ENCODE results near the gene MYO10.

Gene MYO10

DNA sequence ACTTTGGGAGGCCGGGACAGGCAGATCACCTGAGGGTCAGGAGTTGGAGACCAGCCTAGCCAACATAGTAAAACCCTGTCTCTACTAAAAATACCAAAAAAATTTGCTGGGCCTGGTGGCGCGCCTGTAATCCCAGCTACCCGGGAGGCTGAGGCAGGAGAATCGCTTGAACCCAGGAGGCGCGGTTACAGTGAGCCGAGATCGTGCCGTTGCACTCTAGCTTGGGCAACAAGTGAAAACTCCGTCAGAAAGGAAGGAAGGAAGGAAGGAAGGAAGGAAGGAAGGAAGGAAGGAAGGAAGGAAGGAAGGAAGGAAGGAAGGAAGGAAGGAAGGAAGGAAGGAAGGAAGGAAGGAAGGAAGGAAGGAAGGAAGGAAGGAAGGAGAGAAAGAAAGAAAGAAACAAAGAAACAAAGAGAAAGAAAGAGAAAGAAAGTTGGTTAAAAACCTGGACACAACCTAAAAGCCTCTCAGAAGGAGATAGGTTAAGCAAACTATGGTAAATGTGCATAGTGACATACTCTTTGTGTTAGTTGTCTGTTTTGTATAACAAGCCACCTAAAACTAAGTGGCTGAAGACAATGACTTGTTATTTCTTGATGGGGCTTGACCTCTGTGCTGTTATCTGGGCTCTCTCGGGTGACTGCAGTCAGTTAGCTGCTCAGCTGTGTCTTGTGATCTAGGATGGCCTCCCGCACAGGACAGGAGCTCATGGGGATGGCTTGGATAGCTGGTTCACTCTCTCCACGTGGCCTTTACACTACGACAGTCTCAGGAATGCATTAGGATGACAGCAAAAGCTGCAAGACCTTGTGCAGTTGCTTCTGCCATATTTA lies 8.0 kb upstream of the MYO10 start:
- DNase-seq (ENCODE audit: low spot score) = no peak

DNA sequence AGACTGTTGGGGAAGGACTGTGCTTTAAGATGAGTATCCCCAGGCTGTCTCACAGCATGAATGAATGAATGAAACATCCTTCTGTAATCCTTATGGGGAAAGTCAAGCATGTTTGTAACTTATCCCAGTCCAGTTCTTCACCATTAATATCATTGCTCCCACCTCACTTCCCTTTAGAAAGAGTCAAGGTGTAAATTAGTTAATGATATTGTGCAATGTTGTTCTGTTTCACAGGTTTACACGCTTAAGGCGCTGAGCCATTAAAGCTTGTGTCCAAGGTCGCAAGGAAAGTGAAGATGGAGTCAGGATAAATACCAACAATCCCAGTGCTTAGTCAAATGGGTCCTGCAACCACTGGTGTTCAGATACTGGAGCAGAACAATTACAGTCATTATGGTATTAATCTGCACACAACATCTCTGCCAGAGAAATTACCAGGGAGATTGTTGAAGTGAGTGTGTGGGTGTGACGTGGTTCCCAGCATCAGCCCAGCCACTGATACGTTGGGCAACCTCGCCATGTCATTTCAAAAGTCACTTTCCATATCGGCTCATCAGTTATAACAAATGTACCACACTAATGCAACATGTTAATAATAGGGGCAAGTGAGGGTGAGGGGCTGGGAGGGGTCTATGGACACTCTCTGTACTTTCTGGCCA lies 1.5 kb upstream of the MYO10 start:
- DNase-seq (ENCODE audit: low spot score) = no peak

DNA sequence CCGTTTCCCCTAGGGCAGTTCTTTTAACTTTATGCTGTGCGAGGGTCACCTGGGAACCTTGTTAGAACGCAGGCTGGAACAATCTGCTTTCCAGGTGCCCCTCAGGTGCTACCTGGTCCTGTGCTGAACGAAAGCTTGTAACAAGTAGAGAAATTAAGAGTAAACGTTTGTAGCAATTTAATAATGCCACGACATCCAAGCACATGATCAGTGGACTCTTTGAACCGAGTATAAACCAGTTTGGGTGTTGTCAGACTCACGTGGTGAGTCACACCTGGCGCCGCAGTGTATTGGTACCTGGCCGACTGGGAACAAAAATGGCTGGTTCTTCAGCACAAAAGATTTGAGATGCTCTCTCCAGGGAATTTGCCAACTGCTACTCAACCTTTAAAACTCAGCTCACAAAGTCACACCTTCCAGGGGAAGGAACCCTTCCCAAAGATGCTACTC lies 926 bp upstream of the MYO10 start:
- DNase-seq (ENCODE audit: low spot score) = no peak

DNA sequence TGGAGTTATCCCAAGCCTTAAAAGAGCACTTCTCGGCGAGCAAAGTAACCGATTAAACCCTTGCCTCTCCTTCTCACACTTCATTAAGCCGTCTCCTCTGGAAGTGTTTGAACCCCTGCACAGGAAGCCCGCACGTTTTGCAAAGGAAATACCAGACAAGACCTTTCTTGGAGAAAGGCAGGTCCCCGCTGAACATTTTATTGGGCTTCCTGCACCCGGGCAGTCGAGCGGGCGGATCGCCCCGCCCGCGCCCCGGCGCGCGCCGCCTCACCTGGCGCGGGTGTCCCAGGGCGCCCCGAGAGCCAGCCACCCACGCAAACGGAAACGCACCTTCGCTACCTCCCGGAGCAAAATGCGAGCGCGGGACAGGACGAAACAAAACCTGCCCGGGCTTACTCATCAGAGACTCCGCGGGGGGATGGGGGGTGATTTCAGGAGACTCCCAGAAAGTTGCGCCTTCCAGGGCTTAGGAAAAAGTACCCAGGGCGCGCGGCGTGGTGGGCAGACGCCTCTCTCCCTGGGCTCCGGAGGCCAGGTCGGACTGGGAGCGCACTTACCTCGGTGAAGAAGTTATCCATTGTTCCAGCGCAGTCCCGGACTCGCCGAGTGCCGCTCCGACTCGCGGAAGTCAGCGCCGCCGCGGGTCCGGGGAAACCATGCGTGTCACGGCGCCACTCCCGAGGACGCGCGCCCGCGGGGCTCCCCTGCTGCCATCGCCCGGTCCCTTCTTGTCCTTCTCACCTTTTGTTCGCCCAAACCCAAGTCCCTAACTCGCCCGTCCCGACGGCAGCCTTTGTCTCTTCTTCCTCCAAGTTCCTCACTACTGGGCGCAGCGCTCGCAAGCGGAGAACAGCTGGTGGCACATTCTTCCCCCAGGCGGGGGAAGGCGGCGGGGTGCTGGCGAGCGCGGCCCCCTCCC lies 598 bp downstream of the MYO10 start:
- DNase-seq (ENCODE audit: low spot score) = peak; percentile 36

DNA sequence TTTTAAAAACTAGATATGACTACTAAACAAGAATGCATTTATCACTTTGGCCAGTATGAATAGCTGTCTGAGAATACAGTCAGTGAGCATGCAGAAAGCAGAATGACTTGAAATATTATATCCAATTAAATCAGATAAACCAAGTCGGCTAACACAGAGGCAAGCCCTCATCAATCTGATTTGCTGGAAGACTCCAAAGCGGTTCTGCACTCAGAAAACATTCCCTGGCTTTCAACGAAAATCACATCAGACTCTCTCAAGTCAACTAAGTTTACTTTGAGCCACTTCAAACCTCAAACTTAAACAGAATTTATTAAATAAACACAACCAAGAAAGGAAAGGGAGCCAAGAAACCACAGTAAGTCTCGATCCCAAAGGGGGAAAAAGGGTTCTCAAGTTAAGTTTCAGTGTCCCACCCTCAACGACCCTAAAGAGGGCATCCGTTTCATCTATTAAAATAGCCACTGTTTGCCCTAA lies 1.4 kb downstream of the MYO10 start:
- DNase-seq (ENCODE audit: low spot score) = no peak

DNA sequence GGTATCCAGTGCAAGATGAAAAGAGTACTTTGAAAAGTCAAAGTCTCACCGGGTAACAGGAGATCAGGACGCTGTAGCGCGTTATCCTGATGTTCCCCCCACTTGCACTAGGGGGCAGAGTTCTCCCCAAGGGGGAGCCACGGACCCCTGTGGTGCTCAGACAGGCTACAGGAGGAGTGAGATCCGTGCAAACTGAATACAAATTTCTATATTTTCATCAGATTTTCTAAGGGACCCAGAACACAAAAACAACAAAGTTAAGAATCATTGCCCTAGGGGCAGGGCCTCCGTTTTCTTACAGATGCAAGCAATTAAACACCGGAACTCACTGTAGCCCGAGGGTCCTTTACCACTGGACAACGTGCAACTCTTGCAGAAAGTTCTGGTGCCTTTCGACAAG lies 2.0 kb downstream of the MYO10 start:
- peak; percentile 82 for DNase-seq (ENCODE audit: low spot score)

DNA sequence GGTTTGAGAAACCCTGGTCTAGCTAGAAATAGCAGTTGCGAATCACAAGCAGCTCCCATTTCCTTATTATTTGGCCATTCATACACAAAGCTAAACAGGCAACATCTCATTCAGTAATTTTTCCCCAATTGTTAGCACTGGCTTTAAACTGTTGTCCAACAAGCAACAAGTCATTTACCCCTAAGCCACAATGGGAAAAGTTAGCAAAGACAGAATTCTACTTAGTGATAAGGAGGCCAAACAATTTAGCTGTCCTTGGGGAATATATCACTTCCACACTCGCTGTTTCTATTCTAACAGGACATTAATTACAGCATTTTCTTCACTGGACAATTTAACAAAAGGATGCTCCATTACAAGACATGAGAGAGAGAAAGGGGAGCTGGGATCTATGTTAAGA lies 2.8 kb downstream of the MYO10 start:
- DNase-seq (ENCODE audit: low spot score) = no peak

DNA sequence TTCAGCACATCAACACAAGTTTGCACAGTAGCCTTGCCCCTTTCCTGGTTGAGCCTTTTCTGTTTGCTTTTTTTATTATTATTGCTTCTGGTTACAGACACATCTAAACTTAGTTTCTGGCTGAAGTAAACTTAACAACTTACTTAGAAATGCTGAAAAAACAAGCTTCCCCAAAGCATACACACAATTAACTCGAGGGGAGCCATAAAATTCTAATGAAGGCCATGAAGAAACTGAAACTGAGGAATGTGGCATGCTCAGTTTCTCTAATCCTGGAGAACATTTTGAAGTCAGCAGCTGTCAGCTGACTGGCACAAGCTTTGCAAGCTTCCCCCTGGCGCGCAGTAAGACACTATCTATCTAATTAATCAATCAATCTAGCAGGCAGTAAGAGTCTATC lies 3.7 kb downstream of the MYO10 start:
- DNase-seq (ENCODE audit: low spot score) = no peak

DNA sequence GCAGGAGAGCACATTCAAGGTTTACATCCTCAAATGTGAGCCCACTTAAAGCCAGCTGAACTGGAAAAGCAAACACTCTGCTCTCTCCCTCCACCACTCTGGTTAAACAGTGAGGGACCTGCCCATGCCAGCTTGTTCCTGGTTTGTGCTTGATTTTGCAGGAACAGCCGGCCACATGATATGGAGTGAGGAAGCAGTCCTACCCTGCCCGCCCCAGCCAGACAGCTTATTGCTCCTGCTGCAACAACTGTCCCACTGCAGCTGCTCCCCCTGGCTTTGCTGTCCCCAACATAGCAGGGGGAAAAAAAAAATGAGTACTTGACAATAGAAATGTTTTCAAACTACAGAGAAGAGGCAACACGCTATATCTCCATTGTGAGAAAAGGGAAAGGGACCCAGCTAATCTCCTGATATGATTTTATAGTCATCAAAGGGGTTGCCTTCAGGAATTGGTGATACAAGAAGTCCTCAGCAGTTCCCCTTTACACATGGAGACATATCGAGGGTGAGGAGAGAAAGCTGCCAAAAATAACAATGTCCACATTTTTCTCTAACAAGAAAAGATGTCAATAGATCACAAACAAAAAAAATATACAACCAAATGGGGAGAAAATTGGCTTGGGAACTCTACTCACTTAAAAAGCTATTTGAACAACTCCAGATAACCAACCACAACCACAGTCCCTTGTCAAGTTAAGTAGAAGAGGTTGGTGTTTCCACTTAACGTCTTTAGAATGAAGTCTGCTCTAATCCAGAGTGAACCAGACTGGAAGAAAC lies 4.6 kb downstream of the MYO10 start:
- no peak for DNase-seq (ENCODE audit: low spot score)

DNA sequence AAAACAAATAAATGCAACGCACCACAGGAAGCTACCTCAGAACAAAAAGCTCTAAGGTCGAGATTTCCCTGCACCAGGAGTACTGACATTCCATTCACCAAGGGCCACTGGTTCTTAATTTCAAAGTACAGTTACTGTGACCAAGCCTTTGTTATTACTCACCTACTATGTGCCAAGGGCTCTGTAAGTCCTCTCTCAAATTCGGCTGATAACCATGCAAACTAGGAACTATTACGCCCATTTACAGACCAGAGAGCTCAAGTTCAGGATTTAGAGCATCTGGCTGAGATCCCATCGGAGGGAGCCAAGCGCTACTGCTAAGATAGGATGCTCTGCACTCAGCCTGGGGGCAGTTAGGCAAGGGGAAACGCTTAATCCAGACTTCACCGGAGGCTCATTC lies 5.6 kb downstream of the MYO10 start:
- no peak for DNase-seq (ENCODE audit: low spot score)

DNA sequence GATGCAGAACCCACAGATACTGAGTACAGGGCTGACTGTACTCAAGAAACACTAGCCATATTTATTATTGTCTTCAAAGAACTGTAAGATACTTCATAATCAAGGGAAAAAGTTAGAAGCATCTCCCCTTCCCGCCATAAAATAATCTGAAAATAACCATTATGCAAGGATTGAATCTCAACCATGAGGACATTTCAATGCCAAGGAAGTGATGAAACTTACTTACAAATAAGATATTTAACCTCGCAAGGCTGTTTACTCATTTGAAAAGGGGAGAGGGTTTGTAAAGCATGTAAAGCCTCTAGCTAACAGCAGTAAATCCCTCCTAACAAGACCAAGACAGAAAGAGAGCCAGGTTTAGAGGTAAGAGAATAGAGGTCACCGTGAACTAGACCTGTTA lies 6.3 kb downstream of the MYO10 start:
- no peak for DNase-seq (ENCODE audit: low spot score)

DNA sequence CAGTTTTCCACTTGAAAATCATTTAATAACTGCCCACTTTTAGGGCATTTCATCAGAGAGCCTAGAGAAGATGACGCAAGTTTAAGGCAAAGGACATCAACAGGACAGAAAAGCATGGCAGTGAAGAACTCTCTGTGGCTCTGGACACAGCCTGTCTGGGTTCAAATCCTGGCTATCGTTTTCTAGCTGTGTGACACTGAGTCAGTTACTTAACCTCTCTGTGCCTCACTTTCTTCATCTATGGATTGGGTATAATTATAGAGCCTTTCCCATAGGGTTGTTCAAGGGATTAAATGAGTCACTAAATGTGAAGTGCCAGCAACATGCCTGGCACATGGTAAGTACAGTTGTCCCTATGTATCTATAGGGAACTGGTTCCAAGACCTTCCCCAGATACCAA lies 6.7 kb downstream of the MYO10 start:
- no peak for DNase-seq (ENCODE audit: low spot score)

DNA sequence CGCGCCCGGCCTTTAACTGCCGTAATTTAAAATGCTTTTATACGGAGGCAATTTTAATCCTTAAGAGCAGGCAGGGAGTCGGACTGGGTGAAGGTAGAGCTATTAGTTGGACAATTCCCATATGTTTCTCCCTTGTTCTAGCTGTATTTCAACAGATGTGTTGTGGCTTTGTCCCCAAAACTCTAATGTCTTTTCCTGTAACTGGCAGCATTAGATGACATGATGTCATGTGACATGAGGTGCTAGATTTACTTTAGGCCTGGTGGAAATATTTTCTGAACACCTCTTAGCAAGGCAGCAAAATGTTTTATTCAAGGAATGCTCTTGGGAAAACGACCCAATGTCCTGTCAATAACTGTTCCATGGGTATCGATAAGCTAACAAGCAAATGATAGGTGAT lies 8.5 kb downstream of the MYO10 start:
- no peak for DNase-seq (ENCODE audit: low spot score)

DNA sequence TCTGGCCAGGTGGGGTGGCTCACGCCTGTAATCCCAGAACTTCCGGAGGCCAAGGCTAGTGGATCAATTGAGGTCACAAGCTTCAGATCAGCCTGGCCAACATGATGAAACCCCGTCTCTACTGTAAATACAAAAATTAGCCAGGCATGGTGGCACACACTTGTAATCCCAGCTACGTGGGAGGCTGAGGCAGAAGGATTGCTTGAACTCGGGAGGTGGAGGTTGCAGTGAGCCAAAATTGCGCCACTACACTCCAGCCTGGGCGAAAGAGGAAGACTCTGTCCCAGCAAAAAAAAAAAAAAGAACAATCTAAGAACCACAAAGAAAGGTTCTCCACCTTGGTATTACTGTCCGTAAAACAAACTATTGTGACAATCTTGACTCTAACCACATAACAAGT lies 9.7 kb downstream of the MYO10 start:
- DNase-seq (ENCODE audit: low spot score) = no peak

DNA sequence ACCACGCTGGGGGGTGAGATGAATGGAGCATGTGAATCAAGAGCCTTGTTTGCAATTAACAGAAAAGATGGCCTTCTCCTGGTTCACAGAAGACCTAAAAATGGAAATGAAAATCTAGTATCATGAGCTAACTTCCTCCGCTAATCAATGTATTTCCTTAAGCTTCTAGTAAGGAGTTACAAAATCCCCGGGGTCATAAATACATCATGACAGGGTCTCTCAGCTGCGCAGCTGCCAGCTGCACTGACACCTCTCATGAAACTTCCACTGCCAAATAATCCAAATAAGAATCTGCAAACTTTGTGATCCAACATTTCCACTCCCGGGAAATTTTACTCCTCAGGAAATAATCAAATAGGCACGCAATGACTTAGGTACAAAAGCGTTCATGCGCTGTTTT lies 11.9 kb downstream of the MYO10 start:
- DNase-seq (ENCODE audit: low spot score) = no peak

DNA sequence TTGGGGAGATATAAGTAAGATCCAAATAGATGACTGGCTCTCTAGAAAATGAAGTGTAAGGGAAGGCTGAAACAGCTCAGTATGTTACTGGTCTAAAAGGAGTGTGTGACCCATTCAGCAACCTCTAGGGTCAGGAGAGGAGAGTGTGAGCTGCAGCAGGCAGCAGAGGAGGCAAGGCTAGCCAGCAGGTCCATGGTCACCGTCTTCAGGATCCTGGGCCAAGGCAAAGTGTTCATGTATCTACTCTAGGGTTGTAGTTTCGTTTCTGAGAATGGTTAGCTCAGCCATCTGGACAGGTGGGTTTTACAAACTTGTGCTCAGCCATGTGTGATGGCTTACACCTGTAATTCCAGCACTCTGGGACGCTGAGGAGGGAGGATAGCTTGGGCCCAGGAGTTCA lies 13.7 kb downstream of the MYO10 start:
- no peak for DNase-seq (ENCODE audit: low spot score)

DNA sequence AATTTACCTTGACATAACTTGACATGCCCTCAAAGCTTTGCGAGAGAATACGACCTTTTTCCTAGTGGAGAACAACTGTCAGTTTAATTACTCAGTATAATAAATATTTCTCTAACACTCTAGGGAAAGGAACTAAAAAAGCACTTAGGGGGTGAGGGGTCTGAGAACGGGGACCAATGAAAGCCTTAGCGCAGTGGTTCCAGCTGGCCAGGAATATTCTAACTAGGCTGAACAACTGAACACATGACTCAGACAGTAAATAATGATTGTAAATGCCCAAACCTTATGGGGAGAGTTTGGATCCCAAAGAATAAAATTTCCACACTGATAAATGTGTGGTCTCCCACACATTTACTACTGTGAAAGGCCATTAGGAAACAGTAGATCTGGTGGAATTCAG lies 14.9 kb downstream of the MYO10 start:
- DNase-seq (ENCODE audit: low spot score) = no peak

DNA sequence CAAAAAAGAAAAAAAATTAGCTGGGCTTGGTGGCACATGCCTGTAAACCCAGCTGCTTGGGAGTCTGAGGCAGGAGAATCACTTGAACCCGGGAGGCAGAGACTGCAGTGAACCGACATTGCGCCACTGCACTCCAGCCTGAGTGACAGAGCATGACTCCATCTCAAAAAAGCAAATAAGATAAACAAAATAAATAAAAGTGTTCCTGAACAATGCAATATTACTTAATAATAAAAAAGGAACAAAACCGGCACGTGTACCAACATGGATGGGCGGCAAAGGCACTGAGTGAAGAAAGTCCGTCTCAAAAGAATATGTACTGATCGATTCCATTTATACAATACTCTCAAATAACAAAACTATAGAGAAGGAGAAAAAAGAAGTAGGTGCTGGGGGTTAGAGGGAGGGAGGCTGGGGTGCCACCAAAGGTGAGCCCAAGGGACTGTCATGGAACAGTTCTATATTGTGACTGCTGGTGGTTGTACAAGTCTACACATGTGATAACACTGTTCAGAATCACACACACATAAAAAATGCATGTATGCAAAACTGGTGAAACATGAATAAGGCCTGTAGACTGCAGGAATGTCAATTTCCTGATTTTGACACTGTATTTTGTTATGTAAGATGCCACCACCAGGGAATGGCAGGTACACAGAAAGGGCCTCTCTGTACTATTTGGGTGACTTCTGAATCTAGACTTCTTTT lies 15.8 kb downstream of the MYO10 start:
- no peak for DNase-seq (ENCODE audit: low spot score)

DNA sequence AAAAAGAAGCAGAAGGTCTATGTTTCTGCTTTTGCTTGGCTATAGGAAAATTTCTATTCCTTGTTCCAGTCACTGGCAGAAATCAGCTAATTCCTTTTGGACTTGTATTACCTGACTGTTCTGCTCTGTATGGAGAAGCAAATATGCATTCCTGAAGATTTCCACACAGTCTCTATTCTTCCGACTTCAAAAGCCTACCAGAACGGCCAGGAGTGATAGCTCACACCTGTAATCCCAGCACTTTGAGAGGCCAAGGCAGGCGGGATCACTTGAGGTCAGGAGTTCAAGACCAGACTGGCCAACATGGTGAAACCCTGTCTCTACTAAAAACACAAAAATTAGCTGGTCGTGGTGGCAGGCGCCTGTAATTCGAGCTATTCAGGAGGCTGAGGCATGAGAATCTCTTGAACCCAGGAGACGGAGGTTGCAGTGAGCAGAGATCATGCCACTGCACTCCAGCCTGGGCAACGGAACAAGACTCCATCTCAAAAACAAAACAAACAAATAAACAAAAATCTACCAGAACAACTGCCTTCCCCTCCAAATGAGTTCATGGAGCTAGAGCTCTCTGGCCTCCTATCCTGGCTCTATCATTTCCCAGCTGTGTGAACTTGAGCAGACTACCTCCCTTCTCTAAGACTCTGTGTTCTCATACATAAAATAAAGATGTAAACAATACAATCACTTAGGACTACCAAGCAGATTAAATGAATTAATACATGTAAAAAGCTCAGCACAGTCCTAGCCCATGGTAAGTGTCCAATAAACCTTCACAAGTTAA lies 17.0 kb downstream of the MYO10 start:
- no peak for DNase-seq (ENCODE audit: low spot score)

DNA sequence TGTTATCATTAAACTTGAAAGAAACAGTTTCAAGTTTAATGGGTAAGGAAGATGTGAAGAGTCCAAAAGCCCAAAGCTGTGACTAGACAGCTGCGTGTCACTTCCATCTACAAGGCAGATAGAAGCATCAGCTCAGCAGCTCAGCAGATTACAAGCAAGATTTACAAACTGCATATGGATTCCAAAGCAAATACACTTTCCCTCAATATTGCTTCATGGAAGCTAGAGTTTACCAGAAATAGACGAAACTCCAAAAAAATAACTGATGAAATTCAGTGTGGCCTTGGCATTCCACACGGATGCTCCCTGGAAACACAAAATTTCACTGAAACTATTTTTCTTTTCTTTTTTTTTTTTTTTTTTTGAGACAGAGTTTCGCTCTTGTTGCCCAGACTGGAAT lies 17.9 kb downstream of the MYO10 start:
- DNase-seq (ENCODE audit: low spot score) = no peak

Data from kidney capillary endothelial cell (primary cell).